HCT116 (cell line): ENCODE results near the gene OR4D1. TPM values are rescaled to one million over a fixed set of nuclear protein-coding genes. Genes with fewer than 3 reads are reported as not detected.

Source experiments
- ATAC-seq: fragments of 200-7000 bp; cut with Tn5 transposase; 2 replicates; pipeline ENCODE4 v1.9.1; 2020; ENCODE audit warnings: mild to moderate bottlenecking, moderate library complexity
- BruUV-seq: library from RNA; stranded (reverse); fragments of 400-500 nt; replicated peaks from 2 replicates; lab custom pipeline; 2021; lab: Mats Ljungman, UMichigan
- CTCF ChIA-PET: fragments of 300-600 bp; sonication (Branson Sonifier 250); formaldehyde crosslinking; loops from one replicate; lab custom pipeline; 2021; ENCODE audit warnings: antibody characterized with exemption; lab: Charles Lee
- POLR2A ChIA-PET: fragments of 300-600, 350-600 bp; sonication (Branson Sonifier 250); formaldehyde crosslinking; loops from one replicate; lab custom pipeline; 2021; ENCODE audit warnings: antibody characterized with exemption; lab: Charles Lee
- RAD21 ChIA-PET, 2 experiments: fragments of 300-600 bp; sonication (Branson Sonifier 250); formaldehyde crosslinking; loops; one replicate each; lab custom pipeline; 2023; ENCODE audit warnings: low total read pairs in 2 of 2; ENCODE audit not compliant: uncharacterized antibody in 2 of 2, unreplicated experiment in 2 of 2, low non-redundant PET in 1 of 2; lab: Charles Lee
- DNase-seq: peaks from one replicate; pipeline ENCODE4 v3.0.0-alpha.2; 2010; ENCODE audit warnings: low read depth, low spot score
- H2AFZ ChIP-seq: fragments of 200-600 bp; shearing (Covaris generic), sonication (generic); 2 replicates; pipeline ENCODE4 v1.6.1; 2017; ENCODE audit warnings: low read depth, mixed run types, mixed read lengths, antibody characterized with exemption, low read length; ENCODE audit not compliant: poor library complexity, severe bottlenecking
- H3K27ac ChIP-seq: 2 replicates; pipeline ENCODE4 v1.5.1; 2012; ENCODE audit warnings: low read depth, low read length
- H3K27me3 ChIP-seq: fragments of 200-600 bp; sonication (generic); 2 replicates; pipeline ENCODE4 v1.6.1; 2016; ENCODE audit warnings: mixed run types, low read length, mixed read lengths; ENCODE audit not compliant: insufficient read depth
- H3K36me3 ChIP-seq, 2 experiments: fragments of 200-500 bp in 1 of 2; fragments of 200-600 bp in 1 of 2; sonication (Bioruptor generic) in 1 of 2; sonication (generic) in 1 of 2; 2 replicates each; pipeline versions ENCODE4 v1.5.1 to v1.6.1; 2014 to 2016; ENCODE audit warnings: low read length in 2 of 2, inconsistent platforms in 1 of 2, mixed read lengths in 1 of 2, mixed run types in 1 of 2; ENCODE audit not compliant: insufficient read depth in 2 of 2, control insufficient read depth in 1 of 2
- H3K4me1 ChIP-seq, 2 experiments: fragments of 200-600 bp in 1 of 2; sonication (generic) in 1 of 2; 2 replicates each; pipeline versions ENCODE4 v1.5.1 to v1.6.1; 2012 to 2017; ENCODE audit warnings: low read length in 2 of 2, inconsistent platforms in 1 of 2, mild to moderate bottlenecking in 1 of 2, mixed read lengths in 1 of 2, mixed run types in 1 of 2, moderate library complexity in 1 of 2; ENCODE audit not compliant: insufficient read depth in 2 of 2, control insufficient read depth in 1 of 2
- H3K4me2 ChIP-seq: fragments of 200-600 bp; sonication (generic); 2 replicates; pipeline ENCODE4 v1.6.1; 2017; ENCODE audit warnings: mixed run types, low read length, mixed read lengths
- H3K4me3 ChIP-seq, 2 experiments: fragments of 200-600 bp in 1 of 2; sonication (generic) in 1 of 2; replicated peaks in 1 of 2; 2 replicates each; pipeline ENCODE4 v1.5.1; 2011 to 2016; ENCODE audit warnings: low read length in 2 of 2, control low read depth in 1 of 2, low read depth in 1 of 2, mild to moderate bottlenecking in 1 of 2, mixed read lengths in 1 of 2, mixed run types in 1 of 2
- H3K79me2 ChIP-seq: fragments of 200-600 bp; sonication (generic); 2 replicates; pipeline ENCODE4 v1.6.1; 2017; ENCODE audit warnings: mild to moderate bottlenecking, mixed run types, low read length, moderate library complexity, mixed read lengths; ENCODE audit not compliant: insufficient read depth
- H3K9ac ChIP-seq: fragments of 200-600 bp; sonication (generic); 2 replicates; pipeline ENCODE4 v1.6.1; 2016; ENCODE audit warnings: low read length, mixed read lengths
- H3K9me2 ChIP-seq: fragments of 200-600 bp; sonication (generic), shearing (Covaris generic); 2 replicates; pipeline ENCODE4 v1.6.1; 2017; ENCODE audit warnings: mixed run types, mild to moderate bottlenecking, moderate library complexity; ENCODE audit not compliant: insufficient read depth
- H3K9me3 ChIP-seq, 2 experiments: fragments of 200-500 bp in 1 of 2; fragments of 200-600 bp in 1 of 2; sonication (Bioruptor generic) in 1 of 2; sonication (generic) in 1 of 2; 2 replicates each; pipeline ENCODE4 v1.6.1; 2014 to 2017; ENCODE audit warnings: low read length in 2 of 2, mixed read lengths in 2 of 2, inconsistent platforms in 1 of 2, low read depth in 1 of 2, mild to moderate bottlenecking in 1 of 2, mixed run types in 1 of 2, moderate library complexity in 1 of 2; ENCODE audit not compliant: control insufficient read depth in 1 of 2, insufficient read depth in 1 of 2
- H4K20me1 ChIP-seq: fragments of 200-600 bp; sonication (generic), shearing (Covaris generic); 2 replicates; pipeline ENCODE4 v1.6.1; 2017; ENCODE audit warnings: mixed run types, mild to moderate bottlenecking, moderate library complexity; ENCODE audit not compliant: insufficient read depth
- CBX3 ChIP-seq: IDR thresholded peaks from 2 replicates; pipeline ENCODE4 v1.6.1; 2012; ENCODE audit warnings: low read depth
- CEBPB ChIP-seq: IDR thresholded peaks from 2 replicates; pipeline ENCODE4 v1.6.1; 2012; ENCODE audit warnings: low read depth
- CTCF ChIP-seq, 3 experiments: fragments of 200-600 bp in 1 of 3; sonication (generic) in 1 of 3; IDR thresholded peaks in 2 of 3; conservative IDR thresholded peaks in 1 of 3; 2 replicates each; pipeline ENCODE4 v1.5.1; 2012 to 2017; ENCODE audit warnings: low read depth in 2 of 3, low read length in 2 of 3, antibody characterized with exemption in 1 of 3, borderline replicate concordance in 1 of 3, control low read depth in 1 of 3, mild to moderate bottlenecking in 1 of 3, mixed read lengths in 1 of 3, mixed run types in 1 of 3, moderate library complexity in 1 of 3; ENCODE audit not compliant: insufficient read depth in 1 of 3
- EGR1 ChIP-seq: IDR thresholded peaks from 2 replicates; pipeline ENCODE4 v1.6.1; 2012; ENCODE audit warnings: low read depth
- ELF1 ChIP-seq: IDR thresholded peaks from 2 replicates; pipeline ENCODE4 v1.6.1; 2012; ENCODE audit warnings: low read depth, borderline replicate concordance
- EZH2phosphoT487 ChIP-seq: fragments of 200-600 bp; IDR thresholded peaks from 2 replicates; pipeline ENCODE4 v1.6.1; 2018; ENCODE audit warnings: antibody characterized with exemption, borderline replicate concordance
- FOSL1 ChIP-seq: IDR thresholded peaks from 2 replicates; pipeline ENCODE4 v1.6.1; 2012; ENCODE audit warnings: low read depth
- JUND ChIP-seq: IDR thresholded peaks from 2 replicates; pipeline ENCODE4 v1.6.1; 2012
- MAX ChIP-seq: IDR thresholded peaks from 2 replicates; pipeline ENCODE4 v1.6.1; 2012
- POLR2A ChIP-seq: IDR thresholded peaks from 2 replicates; pipeline ENCODE4 v1.7.0; 2011; ENCODE audit warnings: borderline replicate concordance; ENCODE audit not compliant: insufficient read depth, insufficient read length; ENCODE audit errors: extremely low read depth
- POLR2AphosphoS5 ChIP-seq: IDR thresholded peaks from 2 replicates; pipeline ENCODE4 v1.6.1; 2011; ENCODE audit warnings: mild to moderate bottlenecking, low read depth, low read length, moderate library complexity
- RAD21 ChIP-seq: IDR thresholded peaks from 2 replicates; pipeline ENCODE4 v1.6.1; 2012; ENCODE audit warnings: low read depth, mild to moderate bottlenecking
- REST ChIP-seq: IDR thresholded peaks from 2 replicates; pipeline ENCODE4 v1.6.1; 2012; ENCODE audit warnings: low read depth
- SP1 ChIP-seq: IDR thresholded peaks from 2 replicates; pipeline ENCODE4 v1.6.1; 2012; ENCODE audit warnings: low read depth
- SRF ChIP-seq: IDR thresholded peaks from 2 replicates; pipeline ENCODE4 v1.6.1; 2012; ENCODE audit warnings: low read depth
- TCF7L2 ChIP-seq: IDR thresholded peaks from 2 replicates; pipeline ENCODE4 v1.7.0; 2011; ENCODE audit warnings: borderline replicate concordance, inconsistent platforms; ENCODE audit not compliant: insufficient read depth, insufficient read length; ENCODE audit errors: extremely low read depth
- ZNF274 ChIP-seq: fragments of 200-500 bp; sonication (Bioruptor generic); IDR thresholded peaks from 2 replicates; pipeline ENCODE4 v1.6.1; 2014; ENCODE audit warnings: mild to moderate bottlenecking, low read depth, low read length, inconsistent platforms
- intact Hi-C: fragments of 100-400 bp; cut with micrococcal nuclease; formaldehyde crosslinking; loops from 2 replicates; pipeline ENCODE4 v1.10.0; 2022
- total RNA-seq: library from RNA; stranded (reverse); gene quantifications from one replicate; pipeline ENCODE4 v1.2.1, GENCODE V29; 2021; ENCODE audit not compliant: unreplicated experiment

Gene OR4D1
- total RNA-seq, 1 experiment from 2014 or later: not detected

GRCh38 chr17:58150394-58150793, 2.2 kb downstream of the OR4D1 start:
- BruUV-seq: no TSS peak
- Histone ChIP-seq H3K9ac (no peak overlapping the region), H3K9me2 (no peaks in the 10 kb centered on the region), H3K4me2 (no peak overlapping the region), H2AFZ (no peak overlapping the region), H3K4me1 (no peaks in the 10 kb centered on the region), H3K27me3 (peaks cover 88% of the 10 kb centered on the region), H3K4me3 (no peak overlapping the region), H3K36me3 (no peaks in the 10 kb centered on the region), H3K79me2 (no peaks in the 10 kb centered on the region), H3K27ac (no peak overlapping the region), H3K9me3 (peaks cover 7% of the 10 kb centered on the region in 2 experiments; a peak in 3 of 4 replicates), H4K20me1 (no peaks in the 10 kb centered on the region)
- ChIA-PET RAD21 (no interaction called here), CTCF (no interaction called here), POLR2A (no interaction called here)
- ATAC-seq (no peak), DNase-seq (no peak)
- intact Hi-C loops: no loop called here
- TF ChIP-seq TCF7L2 (no peak), CTCF (IDR thresholded peaks at IDR 0.05 in 2 of 3, conservative IDR thresholded peaks at IDR 0.05 in 1 of 3; ENCODE audit: borderline replicate concordance in 1 of 3, insufficient read depth in 1 of 3, low read depth in 2 of 3, low read length in 2 of 3) (no peak), CEBPB (no peak), POLR2A (no peak), ZNF274 (no peak), CBX3 (no peak), RAD21 (no peak), SRF (no peak), MAX (no peak), SP1 (no peak), JUND (no peak), EZH2phosphoT487 (no peak), ELF1 (no peak), REST (no peak), FOSL1 (no peak), POLR2AphosphoS5 (no peak), EGR1 (no peak)
